HepG2 (cell line): Measurements from ENCODE around the gene MTFP1. TPM values are rescaled to one million over a fixed set of nuclear protein-coding genes. Genes with fewer than 3 reads are reported as not detected.

ENCODE experiments used
- ARID4A ChIP-seq: sonication (generic); formaldehyde crosslinking; IDR thresholded peaks from 2 replicates; pipeline ENCODE4 v1.5.0; 2020; ENCODE audit warnings: mild to moderate bottlenecking, missing genetic modification reagents, borderline replicate concordance
- CAMTA2 ChIP-seq: sonication (generic); formaldehyde crosslinking; IDR thresholded peaks from 2 replicates; pipeline ENCODE4 v1.4.0; 2020; ENCODE audit warnings: mild to moderate bottlenecking, missing genetic modification reagents, borderline replicate concordance
- DR1 ChIP-seq: sonication (generic); formaldehyde crosslinking; IDR thresholded peaks from 2 replicates; pipeline ENCODE4 v1.8.0; 2021; ENCODE audit warnings: mild to moderate bottlenecking, missing genetic modification reagents, inconsistent platforms
- E2F1 ChIP-seq: sonication (generic); formaldehyde crosslinking; IDR thresholded peaks from 2 replicates; pipeline ENCODE4 v1.5.0; 2020; ENCODE audit warnings: missing genetic modification reagents
- HOXA9 ChIP-seq: sonication (generic); formaldehyde crosslinking; IDR thresholded peaks from 2 replicates; pipeline ENCODE4 v1.8.1; 2022; ENCODE audit warnings: missing genetic modification reagents, mild to moderate bottlenecking, moderate library complexity, borderline replicate concordance
- KDM6A ChIP-seq: IDR thresholded peaks from 2 replicates; pipeline ENCODE4 v1.6.1; 2016; ENCODE audit warnings: low read depth
- LBX2 ChIP-seq: sonication (generic); formaldehyde crosslinking; IDR thresholded peaks from 2 replicates; pipeline ENCODE4 v1.5.0; 2020; ENCODE audit warnings: missing genetic modification reagents, mild to moderate bottlenecking, borderline replicate concordance
- MXD3 ChIP-seq: IDR thresholded peaks from 2 replicates; pipeline ENCODE4 v1.6.1; 2016; ENCODE audit warnings: mild to moderate bottlenecking, missing biosample characterization, missing genetic modification reagents
- NFKBIZ ChIP-seq: IDR thresholded peaks from 2 replicates; pipeline ENCODE4 v1.6.1; 2018; ENCODE audit warnings: missing genetic modification reagents, missing compliant biosample characterization
- SKI ChIP-seq: fragments of 450-650 bp; IDR thresholded peaks from one replicate; pipeline ENCODE4 v1.6.1; 2018; ENCODE audit warnings: mild to moderate bottlenecking; ENCODE audit not compliant: partially characterized antibody
- SP4 ChIP-seq: sonication (generic); formaldehyde crosslinking; IDR thresholded peaks from 2 replicates; pipeline ENCODE4 v1.8.1; 2023; ENCODE audit warnings: mild to moderate bottlenecking, missing genetic modification reagents
- STAG1 ChIP-seq: sonication (generic); formaldehyde crosslinking; IDR thresholded peaks from 2 replicates; pipeline ENCODE4 v1.4.0; 2020; ENCODE audit warnings: missing genetic modification reagents
- TBX3 ChIP-seq: fragments of 450-650 bp; IDR thresholded peaks from 2 replicates; pipeline ENCODE4 v1.6.1; 2017; ENCODE audit warnings: antibody characterized with exemption, mild to moderate bottlenecking, inconsistent platforms, borderline replicate concordance
- ZBTB25 ChIP-seq: IDR thresholded peaks from 2 replicates; pipeline ENCODE4 v1.6.1; 2018; ENCODE audit warnings: missing genetic modification reagents
- ZNF121 ChIP-seq: sonication (generic); formaldehyde crosslinking; IDR thresholded peaks from 2 replicates; pipeline ENCODE4 v1.5.0; 2020; ENCODE audit warnings: mild to moderate bottlenecking, missing genetic modification reagents
- ZNF274 ChIP-seq: sonication (generic); formaldehyde crosslinking; IDR thresholded peaks from 2 replicates; pipeline ENCODE4 v1.5.1; 2020; ENCODE audit warnings: mild to moderate bottlenecking, missing genetic modification reagents
- ZNF451 ChIP-seq: sonication (generic); formaldehyde crosslinking; IDR thresholded peaks from 2 replicates; pipeline ENCODE4 v1.5.0; 2020; ENCODE audit warnings: mild to moderate bottlenecking, missing genetic modification reagents
- ZNF589 ChIP-seq: sonication (generic); formaldehyde crosslinking; conservative IDR thresholded peaks from 2 replicates; pipeline ENCODE4 v1.8.0; 2022; ENCODE audit warnings: mild to moderate bottlenecking, moderate library complexity, missing genetic modification reagents
- ZNF629 ChIP-seq: sonication (generic); formaldehyde crosslinking; conservative IDR thresholded peaks from 2 replicates; pipeline ENCODE4 v1.5.0; 2020; ENCODE audit warnings: missing genetic modification reagents
- ZNF773 ChIP-seq: sonication (generic); formaldehyde crosslinking; IDR thresholded peaks from 2 replicates; pipeline ENCODE4 v1.4.0; 2020; ENCODE audit warnings: missing genetic modification reagents, borderline replicate concordance
- ZNF777 ChIP-seq: sonication (generic); formaldehyde crosslinking; IDR thresholded peaks from 2 replicates; pipeline ENCODE4 v1.4.0; 2020; ENCODE audit warnings: missing genetic modification reagents
- ZNF782 ChIP-seq: sonication (generic); formaldehyde crosslinking; IDR thresholded peaks from 2 replicates; pipeline ENCODE4 v1.4.0; 2020; ENCODE audit warnings: missing genetic modification reagents, mild to moderate bottlenecking, borderline replicate concordance
- polyA plus RNA-seq, 8 experiments: library from polyadenylated mRNA; depleted of rRNA in 3 of 8; stranded (reverse) in 7 of 8; unstranded in 1 of 8; fragments of >200 nt; fragmentation: Illumina TruSeq in 4 of 8; extraction: Trizol in 4 of 8; gene quantifications; 2 replicates each; pipeline versions ENCODE4 v1.2.1 to v1.2.3, GENCODE V29; 2011 to 2016; ENCODE audit warnings: low read depth in 4 of 8, missing spikeins in 1 of 8, mixed read lengths in 1 of 8; ENCODE audit not compliant: insufficient read depth in 1 of 8
- total RNA-seq, 5 experiments: library from RNA; depleted of rRNA; stranded (reverse); fragments of >200 nt; fragmentation: Illumina TruSeq; extraction: Trizol; gene quantifications; 2 replicates each; pipeline ENCODE4 v1.2.3, GENCODE V29; 2016; ENCODE audit warnings: low read depth in 1 of 5

Gene MTFP1
- total and polyA plus RNA-seq, 2 of the 13 experiments (the other 11 are each of a cell fraction or from before 2014, with no cell fraction given), result 29.5 to 45.6 TPM

GRCh38 chr22:30423959-30424533 lies 1.5 kb upstream of the MTFP1 start (continued):
- TF ChIP-seq HOXA9 (CRISPR knock-in tag) (no peak), LBX2 (CRISPR knock-in tag) (no peak), ZNF121 (no peak), ZNF773 (CRISPR knock-in tag) (no peak), KDM6A (CRISPR knock-in tag) (no peak), ZNF589 (no peak; the same call in 1 of the 2 replicates), ARID4A (CRISPR knock-in tag) (peak; percentile 83; the same call in 1 of the 2 replicates), TBX3 (peak; percentile 57; the same call in 1 of the 2 replicates), SKI (peak; percentile 56), NFKBIZ (CRISPR knock-in tag) (0 out of 2 replicates have a peak, but pooled peaks have one; percentile 18), ZNF274 (no peak), ZNF777 (no peak; the same call in 1 of the 2 replicates), STAG1 (CRISPR knock-in tag) (no peak; the same call in 1 of the 2 replicates), MXD3 (CRISPR knock-in tag) (no peak), E2F1 (CRISPR knock-in tag) (peak; percentile 11; the same call in 1 of the 2 replicates), DR1 (CRISPR knock-in tag) (peak; percentile 26; the same call in 1 of the 2 replicates), ZNF629 (CRISPR knock-in tag) (no peak), ZNF782 (CRISPR knock-in tag) (no peak; the same call in 1 of the 2 replicates), CAMTA2 (CRISPR knock-in tag) (no peak), SP4 (CRISPR knock-in tag) (peak; percentile 88), ZBTB25 (CRISPR knock-in tag) (peak; percentile 75), ZNF451 (CRISPR knock-in tag) (no peak; the same call in 1 of the 2 replicates)
